Limb (tissue), 2 donors: ENCODE results near the gene LBHD2.

Experiments
- DNase-seq, 2 donors: peaks; one replicate each; pipeline ENCODE4 v3.0.0-alpha.2; 2016; ENCODE audit errors: extremely low spot score in 2 of 2

The LBHD2 gene

DNA sequence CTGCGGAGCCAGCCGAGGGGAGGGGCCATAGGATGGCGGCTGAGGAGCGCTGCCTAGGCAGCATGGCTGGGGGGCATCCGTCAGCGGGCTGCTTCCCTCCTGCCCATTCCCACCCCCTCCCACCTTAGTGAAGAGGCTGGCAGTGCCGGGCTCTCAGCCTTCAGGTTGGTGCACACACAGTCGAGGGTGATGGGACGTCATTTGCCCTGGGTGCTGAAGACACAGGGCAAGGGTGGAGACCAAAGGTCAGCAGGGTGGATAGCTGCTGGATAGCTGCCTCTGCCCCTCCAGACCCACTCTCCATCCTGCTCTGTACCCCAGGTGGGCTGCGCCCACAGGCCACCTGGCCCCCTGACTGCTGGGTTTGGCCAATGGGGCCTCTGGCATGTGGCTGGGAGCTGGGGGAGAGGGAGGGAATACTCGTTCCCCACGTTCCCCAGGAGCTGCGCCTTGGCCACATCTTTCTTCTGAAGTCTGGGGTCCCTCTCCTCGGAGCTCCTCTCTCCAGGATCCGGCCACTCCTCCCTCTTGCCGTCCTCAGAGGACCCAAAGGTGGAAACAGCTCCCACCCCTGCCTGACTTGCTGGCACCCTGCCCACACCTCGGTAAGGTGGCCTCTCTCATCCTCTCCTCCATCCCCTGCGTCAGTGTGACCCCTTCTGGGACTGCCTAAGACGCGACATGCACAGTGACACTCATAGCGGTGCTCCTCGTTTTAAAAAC is 15.5 kb upstream of the LBHD2 start:
- DNase-seq, result no peak

DNA sequence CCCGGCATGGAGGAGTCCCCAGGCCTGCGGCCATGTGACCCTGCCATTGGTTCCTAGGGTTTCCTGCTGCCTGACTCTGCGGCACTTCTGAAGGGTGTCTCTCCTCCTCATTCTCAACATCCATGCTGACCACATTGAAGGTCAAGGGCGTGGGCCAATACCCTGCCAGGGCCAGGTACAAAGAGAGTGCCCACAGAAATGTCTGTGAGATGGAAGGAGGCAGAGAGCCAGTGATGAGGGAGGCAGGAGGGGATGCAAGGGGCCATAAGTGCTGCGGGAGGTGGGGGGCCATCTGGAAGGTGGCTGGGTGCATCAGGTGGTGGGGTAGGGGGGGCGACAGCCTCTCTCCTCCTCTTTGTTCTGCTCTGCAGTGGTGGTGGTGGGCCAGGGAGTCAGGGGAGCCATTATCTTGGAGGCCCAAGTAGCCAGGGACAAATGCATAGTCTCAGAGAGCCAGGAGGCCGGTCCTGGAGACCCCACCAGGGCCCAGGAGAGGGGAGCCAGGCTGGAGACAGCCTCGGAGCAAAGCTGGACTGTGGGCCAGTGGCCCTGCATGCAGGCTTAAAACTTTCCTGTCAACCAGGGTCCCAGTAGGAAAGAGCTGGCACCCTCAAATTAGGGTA is 13.6 kb upstream of the LBHD2 start:
- no peak for DNase-seq

DNA sequence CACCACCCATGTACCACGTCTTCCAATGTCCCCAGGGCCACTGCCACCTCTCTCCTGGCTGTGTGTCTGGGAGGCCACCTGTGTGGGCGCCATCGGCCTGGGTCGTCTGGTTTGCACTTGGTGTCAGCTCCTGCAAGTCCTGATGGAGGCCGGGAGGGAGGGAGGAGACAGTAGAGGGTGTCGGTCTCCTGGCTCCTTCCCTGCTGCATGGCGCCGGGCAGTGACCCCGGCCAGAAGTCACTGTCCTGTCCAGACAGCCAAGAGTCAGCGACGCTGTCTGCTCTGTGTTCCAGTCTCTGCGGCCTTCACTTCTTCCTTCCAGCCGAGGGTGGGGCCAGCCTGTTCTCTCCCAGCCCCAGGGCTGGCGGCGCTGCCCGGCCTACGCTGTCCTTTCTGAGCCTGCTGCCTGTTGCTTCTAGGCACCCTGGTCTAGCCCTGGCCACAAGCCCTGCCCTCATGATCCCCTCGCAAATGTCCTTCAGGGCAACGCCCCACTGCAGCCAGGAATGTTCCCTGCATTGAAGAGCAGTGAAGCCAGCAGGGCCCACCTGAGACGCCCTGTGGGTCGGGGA is 13.0 kb upstream of the LBHD2 start:
- DNase-seq, result no peak

DNA sequence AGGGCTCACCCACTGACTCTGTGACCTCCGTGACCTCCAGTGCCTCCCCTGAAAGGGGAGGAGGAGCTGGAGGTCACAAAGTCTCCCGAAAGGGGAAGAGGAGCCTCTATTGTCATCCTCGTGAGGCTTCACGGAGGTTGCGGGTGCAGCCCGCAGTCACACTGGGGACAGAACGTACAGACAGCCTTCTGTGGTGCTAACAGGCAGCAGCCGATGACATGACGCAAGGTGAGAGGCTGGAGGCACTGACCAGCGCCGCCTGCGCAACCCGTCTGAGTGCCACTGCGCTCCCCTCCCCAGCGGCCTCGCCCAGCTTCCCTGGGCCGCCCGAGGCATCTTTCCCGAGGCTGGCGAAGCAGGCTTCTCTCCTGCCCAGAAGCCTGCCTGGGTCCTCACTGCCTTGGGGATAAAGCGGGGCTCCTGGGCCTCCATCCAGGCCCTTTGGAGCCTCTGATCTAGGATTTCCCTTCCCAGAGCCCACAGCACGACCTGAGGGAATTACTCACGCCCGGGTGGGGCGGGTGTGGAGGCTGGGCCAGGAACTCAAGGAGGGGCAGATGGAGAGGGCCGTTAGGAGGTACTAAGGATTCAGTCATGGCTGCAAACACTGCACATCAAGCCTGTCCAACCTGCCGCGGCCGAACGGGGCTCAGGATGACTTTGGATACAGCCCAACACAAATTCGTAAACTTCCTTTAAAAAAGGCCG is 12.3 kb upstream of the LBHD2 start:
- no peak for DNase-seq

DNA sequence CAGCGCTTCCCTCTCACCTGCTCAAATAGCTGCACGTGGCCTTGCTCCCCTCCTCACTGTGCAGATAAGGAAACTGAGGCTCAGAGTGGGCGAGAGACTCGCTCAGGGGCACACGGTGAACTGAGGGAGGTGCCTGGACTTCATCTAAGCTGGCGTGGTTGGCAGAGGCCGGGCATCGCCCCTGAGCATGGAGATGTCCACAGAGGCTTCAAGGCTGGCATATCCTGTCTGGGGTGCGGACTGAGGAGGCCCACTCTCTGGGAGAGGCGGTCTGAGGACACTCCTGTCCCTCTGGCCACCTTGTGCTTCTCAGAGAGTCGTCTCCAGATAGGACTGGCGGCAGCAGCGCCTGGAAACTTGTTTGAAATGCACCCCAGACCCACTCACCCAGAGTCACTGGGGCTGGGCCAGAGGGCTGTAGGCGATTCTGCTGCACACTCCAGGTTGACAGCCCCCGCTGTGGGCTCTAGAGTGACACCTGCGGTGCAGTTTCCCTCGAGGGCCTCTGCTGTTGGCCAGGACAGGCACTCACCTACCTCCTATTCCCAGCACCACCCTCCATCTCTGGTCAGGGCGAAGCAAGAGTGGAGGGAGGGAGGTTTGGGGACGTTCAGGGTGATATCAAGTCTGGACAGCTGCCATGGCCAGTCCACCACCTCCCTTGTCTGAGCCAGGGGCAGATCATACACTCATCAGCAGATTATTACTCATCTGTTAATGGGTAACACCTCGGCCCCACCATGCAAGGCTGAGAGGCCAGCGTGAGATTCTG is 11.2 kb upstream of the LBHD2 start:
- DNase-seq, result peak in 1 of 2 donors; percentile 27

DNA sequence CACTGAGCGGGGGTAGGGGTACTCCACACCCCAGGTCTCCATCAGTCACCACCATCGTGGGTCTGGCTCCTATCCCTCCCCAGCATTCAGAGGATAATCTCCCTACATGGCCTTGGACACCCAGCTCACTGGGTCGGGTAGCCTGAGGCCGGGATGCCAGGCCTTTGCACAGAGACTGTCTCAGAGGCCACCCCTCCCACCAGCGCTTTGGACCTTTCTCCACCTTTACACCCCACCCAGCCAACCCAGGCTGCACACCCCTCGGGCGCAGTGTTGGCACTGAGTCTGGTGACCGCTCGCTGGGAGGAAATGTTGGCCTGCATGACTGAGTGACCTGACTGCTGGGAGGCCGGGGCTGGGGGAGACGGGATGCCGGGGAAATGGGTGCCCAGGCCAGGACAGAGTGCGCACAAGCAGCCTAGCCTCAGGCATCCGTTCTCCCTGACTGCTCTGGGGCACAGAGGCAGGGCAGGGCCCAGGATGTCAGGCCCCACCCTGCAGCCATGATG is 10.6 kb upstream of the LBHD2 start:
- DNase-seq, result no peak

DNA sequence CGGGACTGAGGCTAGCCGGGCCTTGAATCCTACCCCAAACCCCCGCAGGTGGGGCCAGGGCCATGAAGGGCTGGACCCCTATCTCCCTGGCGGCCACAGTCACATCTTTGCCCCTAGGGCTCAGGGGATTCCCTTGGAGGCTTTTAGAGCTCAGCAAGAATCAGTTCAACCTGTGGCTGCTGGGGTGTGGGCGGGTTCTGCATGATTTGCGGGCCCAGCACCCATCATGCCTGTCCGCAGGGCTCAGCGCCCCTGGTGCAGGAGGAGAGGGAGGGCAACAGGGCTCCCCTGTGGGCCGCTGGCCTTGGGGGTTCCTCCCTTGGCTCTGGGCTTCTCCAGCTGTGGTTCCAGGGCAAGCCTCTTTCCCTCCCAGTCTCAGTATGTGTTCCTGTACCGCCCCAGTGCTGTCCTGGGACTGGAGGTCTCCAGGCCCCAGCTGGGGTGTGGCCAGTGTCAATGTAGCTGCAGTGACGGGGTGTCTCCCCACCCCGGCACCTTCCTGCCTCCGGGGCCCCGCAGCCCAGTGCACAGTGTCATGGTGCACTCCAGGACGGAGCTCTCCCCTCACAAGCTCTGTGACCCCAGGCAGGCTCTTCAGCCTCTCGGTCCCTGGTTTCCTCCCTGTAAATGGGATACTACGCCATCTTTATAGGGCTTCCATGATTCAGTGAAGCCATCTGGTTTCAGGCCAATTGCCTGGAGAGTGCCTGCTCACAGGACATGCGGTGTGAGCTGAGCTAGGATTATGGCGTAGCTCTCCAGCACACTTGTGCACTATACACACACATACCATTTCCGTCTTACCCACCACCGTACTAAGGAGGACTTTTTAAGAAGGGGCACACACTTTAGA is 9.9 kb upstream of the LBHD2 start:
- peak in 1 of 2 donors; percentile 32 for DNase-seq

DNA sequence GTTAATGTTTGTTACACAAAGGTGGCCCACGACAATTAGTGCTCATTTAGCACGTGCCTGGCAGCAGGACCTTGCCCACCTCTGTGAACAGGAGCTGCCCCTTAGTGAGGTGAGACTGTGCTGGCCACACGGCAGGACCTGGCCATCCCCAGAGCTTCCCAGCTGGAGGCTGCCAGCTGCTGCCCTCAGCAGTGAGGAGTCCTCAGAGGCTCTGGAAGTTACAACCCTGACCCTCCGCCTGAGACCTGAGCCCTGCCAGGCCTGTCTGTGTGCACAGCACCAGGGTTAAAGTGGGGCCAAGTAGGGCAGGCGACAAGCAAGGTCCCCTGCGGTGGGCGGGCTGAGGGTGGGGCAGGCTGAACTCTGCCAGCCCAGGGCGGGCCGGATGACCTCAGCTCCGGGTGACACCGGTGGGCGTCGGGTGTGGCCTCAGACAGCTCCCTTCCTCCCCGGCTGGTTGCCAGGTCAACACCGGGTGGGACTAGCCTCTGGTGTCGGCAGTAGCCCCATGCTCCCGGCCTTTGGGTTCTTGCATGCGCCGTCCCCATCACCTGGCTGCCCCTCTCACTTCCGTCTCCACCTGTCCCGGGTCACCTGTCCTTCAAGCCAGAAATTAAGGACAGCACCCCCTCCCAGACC is 9.2 kb upstream of the LBHD2 start:
- peak in 1 of 2 donors; percentile 53 for DNase-seq

DNA sequence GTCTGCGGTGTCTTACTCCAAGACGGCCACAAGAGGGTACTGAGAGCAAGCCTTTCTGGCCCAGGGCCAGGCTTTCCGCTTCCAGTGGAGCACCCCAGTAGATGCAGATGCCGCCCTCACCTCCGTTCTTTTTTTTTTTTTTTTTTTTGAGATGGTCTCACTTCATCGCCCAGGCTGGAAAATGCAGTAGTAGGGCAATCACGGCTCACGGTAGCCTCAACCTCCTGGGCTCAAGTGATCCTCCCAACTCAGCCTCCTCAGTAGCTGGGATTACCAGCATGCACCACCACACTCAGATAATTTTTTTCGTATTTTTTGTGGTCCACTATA is 5.6 kb upstream of the LBHD2 start:
- DNase-seq, result peak; percentile 57 to 79

DNA sequence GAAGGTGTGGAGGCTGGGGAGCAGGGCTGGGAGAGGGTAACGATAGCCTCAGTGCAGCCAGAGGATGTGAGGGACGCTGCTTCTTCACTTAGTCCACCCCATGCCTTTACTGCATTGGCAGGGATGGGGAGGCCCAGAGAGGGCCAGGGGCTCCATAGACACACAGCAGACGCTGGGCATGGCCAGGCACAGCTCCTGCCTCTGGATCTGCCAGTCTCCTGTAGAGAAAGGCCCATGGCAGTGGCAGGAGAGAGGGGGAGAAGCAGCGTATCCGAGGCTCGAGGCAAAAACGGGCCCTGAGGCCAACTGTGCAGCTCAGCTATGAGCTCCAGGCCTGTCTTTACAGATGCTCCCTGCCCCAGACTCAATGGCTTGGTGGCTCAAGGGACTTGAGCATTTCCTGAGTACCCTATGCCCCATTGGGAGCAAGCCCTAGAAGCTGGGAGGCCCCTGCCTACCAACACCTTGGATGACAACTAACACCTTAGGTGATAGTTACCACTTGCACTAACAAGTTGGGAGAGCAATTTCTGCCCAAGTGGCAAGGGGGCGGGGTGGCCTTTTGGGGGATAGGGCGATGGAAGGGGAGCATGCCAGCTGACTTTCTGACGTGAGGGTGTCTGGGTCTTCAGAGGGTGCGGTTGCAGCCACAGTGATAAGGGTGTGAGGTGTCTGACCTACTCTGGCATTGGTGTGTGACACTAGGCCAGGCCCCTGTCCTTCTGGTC is 5.0 kb upstream of the LBHD2 start:
- no peak for DNase-seq

DNA sequence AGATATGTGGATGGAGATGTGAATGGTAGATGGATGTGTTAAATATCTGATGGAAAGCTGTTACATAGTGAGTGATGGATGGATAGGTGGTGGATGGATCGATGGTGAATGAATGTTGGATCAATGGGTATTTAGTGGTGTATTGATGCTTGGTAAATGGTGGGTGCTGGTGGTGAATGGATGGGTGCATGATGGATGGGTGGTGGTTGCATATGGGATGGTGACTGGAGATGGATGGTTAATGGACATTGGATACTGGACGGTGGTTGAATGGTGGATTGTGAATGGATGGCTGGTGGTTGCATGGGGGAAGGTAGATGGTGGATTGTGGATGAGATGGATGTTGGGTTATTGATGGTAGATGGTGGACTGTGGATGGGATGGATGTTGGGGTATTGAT is 2.1 kb upstream of the LBHD2 start:
- DNase-seq, result no peak

DNA sequence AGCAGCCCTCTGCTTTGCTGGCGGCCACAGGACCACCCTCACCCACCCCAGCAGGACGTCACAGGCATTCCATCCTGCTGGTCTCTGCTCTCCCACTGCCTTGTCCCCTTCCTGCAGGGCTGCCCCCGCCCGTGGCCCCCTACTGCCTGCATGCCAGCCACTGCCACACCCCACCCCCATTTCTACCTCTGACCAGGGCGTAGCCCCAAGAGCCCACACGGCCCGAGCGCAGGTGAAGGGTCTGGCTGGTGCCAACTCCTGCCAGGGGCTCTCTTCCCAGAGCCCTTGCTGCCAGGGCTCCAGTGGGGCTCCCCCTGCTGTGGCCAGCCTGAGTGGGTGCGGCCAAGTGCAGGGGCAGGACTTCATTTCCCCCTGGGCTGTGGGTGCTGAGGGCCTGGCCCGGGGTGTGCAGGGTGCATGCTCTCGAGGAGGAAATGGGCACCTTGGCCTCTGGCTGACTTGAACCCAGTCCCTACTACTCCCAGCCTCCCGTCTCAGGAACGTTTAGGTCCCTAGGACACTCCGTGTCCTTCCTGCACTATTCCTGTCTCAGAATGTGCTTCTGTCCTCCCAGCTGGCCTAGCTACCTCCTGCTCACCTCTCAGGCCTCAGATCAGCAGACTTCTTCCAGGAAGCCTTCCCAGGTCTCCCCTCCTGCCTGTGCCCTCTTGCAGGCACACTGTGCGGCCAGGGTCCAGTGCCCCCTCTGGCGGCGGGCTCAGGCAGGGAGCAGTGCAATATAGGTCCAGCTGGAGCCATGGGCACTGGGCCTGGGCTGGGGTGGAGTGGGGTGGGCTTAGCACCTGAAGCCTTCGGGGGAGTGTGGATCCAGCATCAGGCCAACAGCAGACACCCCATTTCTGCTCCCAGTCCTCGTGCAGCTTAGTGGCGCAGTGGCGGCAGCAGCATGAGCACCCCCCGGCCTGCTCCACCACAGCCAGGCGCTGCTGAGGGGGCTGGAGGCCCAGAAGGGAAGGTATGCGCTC is 1.4 kb downstream of the LBHD2 start:
- DNase-seq, result no peak

DNA sequence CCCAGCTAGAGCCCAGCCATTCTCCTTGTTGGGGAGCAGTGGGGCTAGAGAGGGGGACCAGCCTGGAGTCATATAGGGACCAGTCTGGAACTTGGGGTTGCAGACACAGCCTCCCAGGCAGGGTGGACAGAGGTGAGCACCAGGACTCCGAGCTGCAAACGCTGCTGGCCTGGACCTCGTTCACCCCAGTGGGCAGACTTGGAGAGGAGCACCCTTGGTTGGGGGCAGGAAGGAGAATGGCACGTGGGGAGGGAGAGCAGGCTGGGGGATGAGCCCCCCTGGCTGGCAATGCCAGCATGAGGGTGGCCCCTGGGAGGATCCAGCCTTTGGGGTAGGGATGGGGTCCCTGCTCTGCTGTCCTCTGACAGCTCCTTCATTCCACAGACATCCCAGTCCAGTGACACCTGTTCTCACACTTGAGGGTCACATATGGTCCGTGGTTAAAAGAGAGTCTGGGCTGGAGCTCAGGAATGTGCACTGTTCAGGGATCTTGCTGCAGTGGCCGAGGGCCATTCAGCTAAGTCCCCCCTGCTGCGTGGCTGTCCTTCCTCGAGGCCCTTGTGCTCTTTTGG is 2.8 kb downstream of the LBHD2 start:
- no peak for DNase-seq

DNA sequence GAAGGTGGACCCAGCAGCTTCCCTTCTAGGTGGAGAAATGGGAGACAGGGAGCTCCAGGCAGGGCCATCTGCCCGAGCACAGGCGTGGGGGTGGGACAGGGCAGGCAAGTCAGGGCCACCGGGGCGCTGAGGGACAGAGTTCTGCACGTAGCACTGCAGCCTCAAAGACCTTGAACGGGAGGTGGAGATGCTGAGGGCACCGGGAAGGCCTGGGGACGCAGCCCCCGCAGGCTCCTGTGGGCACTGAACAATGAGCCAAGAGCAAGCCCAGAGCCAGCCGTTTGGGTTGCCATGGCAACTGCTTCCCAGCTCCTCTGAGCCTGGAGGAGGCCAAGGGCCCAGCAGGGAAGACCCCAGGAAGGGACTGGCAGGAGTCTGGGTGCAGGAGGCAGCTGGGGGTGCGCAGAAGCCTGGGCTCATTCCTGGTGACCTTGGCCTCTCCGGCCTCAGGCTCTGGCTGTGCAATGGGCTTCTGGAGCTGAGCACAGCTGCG is 3.4 kb downstream of the LBHD2 start:
- DNase-seq, result no peak

DNA sequence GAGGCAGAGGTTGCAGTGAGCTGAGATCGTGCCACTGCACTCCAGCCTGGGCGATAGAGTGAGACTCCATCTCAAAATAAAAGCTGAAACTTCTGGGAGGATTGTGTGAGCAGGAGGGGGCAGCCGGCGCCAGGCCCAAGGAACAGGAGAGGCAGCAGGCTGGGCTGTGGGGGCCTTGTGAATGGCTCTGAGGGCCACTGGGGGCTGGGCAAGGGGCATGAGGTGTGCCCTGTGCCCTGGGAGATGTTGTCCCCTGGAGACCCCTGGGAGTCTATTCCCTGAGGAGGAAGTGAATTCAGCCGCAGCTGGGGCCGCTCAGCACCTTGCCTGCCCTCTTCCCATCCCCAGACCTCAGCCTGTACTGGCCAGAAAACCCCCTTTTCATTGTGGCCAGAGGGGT is 4.9 kb downstream of the LBHD2 start:
- DNase-seq, result no peak

DNA sequence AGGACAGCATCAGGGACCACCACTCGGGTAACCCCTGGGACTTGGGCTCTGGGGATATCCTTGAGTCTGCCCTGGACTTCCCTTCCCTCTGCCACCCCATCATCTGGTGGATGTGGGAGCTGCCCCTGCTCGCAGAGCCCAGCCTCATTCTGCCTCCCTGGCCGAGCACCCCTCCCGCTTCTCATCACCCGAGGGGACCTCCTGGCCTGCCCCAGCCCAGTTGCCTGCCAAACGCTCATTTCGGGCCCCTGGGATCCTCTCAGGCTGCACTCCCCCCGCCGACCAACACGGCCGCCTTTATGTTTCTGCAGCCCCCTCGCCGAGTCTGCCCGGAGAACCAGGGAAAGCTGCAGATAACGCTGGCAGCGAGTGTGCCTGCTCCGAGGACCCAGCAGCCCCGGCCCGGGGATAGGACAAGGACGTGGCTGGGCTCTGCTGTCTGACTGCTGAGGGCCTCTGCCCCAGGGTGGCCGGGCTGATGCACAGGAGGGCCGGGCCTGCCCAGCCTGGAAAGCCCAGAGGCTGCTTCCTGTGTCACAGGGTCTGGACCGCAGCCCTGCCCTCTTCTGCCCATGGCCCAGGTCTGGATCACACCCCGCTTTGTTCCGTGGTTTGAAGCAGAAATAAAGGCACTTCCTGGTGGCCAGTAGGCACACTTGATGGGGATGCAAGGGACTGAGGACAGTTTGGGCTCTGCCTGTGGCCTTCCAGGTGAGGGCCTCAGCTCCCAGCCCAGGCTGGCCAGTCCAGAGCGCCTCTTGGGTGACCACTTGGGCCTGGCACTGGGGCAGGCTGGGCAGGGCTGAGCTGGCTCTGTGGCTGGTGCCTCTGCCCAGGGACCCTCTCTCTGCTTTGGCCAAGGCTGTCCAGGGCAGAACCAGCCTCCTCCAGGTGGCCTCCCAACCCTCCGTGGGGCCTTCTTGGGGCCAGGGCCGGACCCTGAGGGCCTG is 5.7 kb downstream of the LBHD2 start:
- DNase-seq, result no peak
